HEK293T (cell line): Measurements from ENCODE around the gene KIF1A.

Experiments used
- CTCF ChIA-PET: fragments of 350-600 bp; formaldehyde crosslinking; extraction: SDS; loops from one replicate; lab custom pipeline; 2021; ENCODE audit warnings: antibody characterized with exemption, inconsistent platforms; lab: Yijun Ruan, JAX
- POLR2A ChIA-PET: fragments of 350-600 bp; formaldehyde crosslinking; extraction: SDS; loops from one replicate; lab custom pipeline; 2020; ENCODE audit warnings: antibody characterized with exemption, inconsistent platforms; lab: Yijun Ruan, JAX
- DNase-seq: peaks from one replicate; pipeline ENCODE4 v3.0.0; 2012; ENCODE audit warnings: mixed read lengths; ENCODE audit errors: extremely low spot score
- ARNT ChIP-seq: fragments of 450-650 bp; IDR thresholded peaks from 2 replicates; pipeline ENCODE4 v1.6.1; 2017; ENCODE audit warnings: mild to moderate bottlenecking
- BHLHE40 ChIP-seq: fragments of 450-650 bp; IDR thresholded peaks from 2 replicates; pipeline ENCODE4 v1.6.1; 2016; ENCODE audit warnings: mild to moderate bottlenecking, moderate library complexity, borderline replicate concordance
- CTBP1 ChIP-seq: fragments of 450-650 bp; IDR thresholded peaks from 2 replicates; pipeline ENCODE4 v1.6.1; 2016; ENCODE audit warnings: borderline replicate concordance
- ELF4 ChIP-seq: fragments of 450-650 bp; IDR thresholded peaks from 2 replicates; pipeline ENCODE4 v1.6.1; 2017; ENCODE audit warnings: antibody characterized with exemption
- FOXA1 ChIP-seq: fragments of 450-650 bp; IDR thresholded peaks from 2 replicates; pipeline ENCODE4 v1.6.1; 2016; ENCODE audit warnings: mild to moderate bottlenecking
- FOXK2 ChIP-seq: fragments of 450-650 bp; IDR thresholded peaks from 2 replicates; pipeline ENCODE4 v1.6.1; 2016; ENCODE audit warnings: mild to moderate bottlenecking
- FOXM1 ChIP-seq: fragments of 450-650 bp; IDR thresholded peaks from 2 replicates; pipeline ENCODE4 v1.6.1; 2017; ENCODE audit warnings: mild to moderate bottlenecking, borderline replicate concordance
- HDGF ChIP-seq: fragments of 450-650 bp; IDR thresholded peaks from 2 replicates; pipeline ENCODE4 v1.6.1; 2017; ENCODE audit warnings: antibody characterized with exemption, borderline replicate concordance
- L3MBTL2 ChIP-seq: fragments of 450-650 bp; conservative IDR thresholded peaks from 2 replicates; pipeline ENCODE4 v1.6.1; 2016; ENCODE audit warnings: mild to moderate bottlenecking
- LEF1 ChIP-seq: fragments of 450-650 bp; IDR thresholded peaks from 2 replicates; pipeline ENCODE4 v1.6.1; 2017; ENCODE audit warnings: mild to moderate bottlenecking, borderline replicate concordance
- NFRKB ChIP-seq: fragments of 450-650 bp; IDR thresholded peaks from 2 replicates; pipeline ENCODE4 v1.6.1; 2016; ENCODE audit warnings: mild to moderate bottlenecking, moderate library complexity
- SP1 ChIP-seq: fragments of 450-650 bp; IDR thresholded peaks from 2 replicates; pipeline ENCODE4 v1.6.1; 2017
- SUZ12 ChIP-seq: fragments of 450-650 bp; IDR thresholded peaks from 2 replicates; pipeline ENCODE4 v1.6.1; 2016; ENCODE audit warnings: mild to moderate bottlenecking
- TARDBP ChIP-seq: fragments of 450-650 bp; IDR thresholded peaks from 2 replicates; pipeline ENCODE4 v1.6.1; 2016
- ZNF384 ChIP-seq: fragments of 450-650 bp; IDR thresholded peaks from 2 replicates; pipeline ENCODE4 v1.6.1; 2016
- TF ChIP-seq, protein P1 (sequence below): fragments of 450-650 bp; IDR thresholded peaks from 2 replicates; pipeline ENCODE4 v1.6.1; 2016

Gene KIF1A

DNA sequence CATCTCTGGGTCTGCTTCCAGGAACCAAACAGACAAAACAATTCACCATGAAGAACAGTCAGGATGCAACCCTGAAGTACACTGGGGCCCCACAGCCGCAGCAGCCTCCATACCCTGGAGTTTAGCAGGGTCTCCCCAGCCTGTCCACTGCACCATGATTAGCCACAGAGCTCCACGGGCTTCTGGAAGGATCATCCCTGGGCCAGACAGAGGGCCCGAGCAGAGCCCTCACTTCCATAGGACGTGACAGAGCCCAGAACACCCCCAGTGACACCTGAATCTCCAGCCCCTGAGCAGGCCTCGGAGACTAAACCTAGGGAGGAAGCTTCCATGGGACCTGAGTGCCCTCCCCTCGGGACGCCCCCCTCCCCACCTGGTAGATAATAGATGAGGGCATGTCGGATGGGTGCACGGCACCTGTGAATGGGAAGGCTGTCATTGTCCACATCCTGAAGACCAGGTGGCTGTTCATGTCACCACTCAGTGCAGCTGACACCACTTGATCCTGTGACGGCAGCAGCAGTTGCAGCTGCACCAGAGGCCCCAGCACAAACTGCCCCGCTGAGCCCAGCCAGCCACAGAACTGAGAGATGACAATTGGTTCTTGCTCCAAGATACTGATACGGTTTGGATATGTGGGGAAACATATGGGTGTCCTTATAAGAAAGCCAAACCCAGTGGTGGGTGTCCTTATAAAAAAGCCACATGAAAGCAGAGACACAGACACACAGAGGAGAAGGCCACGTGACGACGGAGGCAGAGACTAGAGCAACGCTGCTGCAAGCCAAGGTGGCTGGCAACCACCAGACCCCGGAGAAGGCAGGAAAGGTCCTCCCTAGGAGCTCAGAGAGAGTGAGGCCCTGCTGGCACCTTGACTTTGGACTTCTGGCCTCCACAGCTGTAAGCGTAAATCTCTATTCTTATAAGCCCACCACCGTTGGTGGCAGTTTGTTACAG, 23.2 kb downstream of the KIF1A start:
- no peak for TF ChIP-seq ZNF384
- TF ChIP-seq FOXM1, result no peak
- TF ChIP-seq FOXA1, result no peak
- TF ChIP-seq TARDBP, result no peak
- no peak for TF ChIP-seq NFRKB
- TF ChIP-seq L3MBTL2, result no peak
- TF ChIP-seq, protein P1, sequence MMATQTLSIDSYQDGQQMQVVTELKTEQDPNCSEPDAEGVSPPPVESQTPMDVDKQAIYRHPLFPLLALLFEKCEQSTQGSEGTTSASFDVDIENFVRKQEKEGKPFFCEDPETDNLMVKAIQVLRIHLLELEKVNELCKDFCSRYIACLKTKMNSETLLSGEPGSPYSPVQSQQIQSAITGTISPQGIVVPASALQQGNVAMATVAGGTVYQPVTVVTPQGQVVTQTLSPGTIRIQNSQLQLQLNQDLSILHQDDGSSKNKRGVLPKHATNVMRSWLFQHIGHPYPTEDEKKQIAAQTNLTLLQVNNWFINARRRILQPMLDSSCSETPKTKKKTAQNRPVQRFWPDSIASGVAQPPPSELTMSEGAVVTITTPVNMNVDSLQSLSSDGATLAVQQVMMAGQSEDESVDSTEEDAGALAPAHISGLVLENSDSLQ, result no peak
- no peak for TF ChIP-seq HDGF
- no peak for TF ChIP-seq ARNT
- TF ChIP-seq ELF4, result no peak
- no peak for TF ChIP-seq SP1
- no peak for TF ChIP-seq FOXK2
- no peak for DNase-seq
- POLR2A ChIA-PET, result interaction anchor here (0.6 kb wide), 1 partner anchor 14 kb away, joined by 3 read pairs; no protein-coding TSS in a partner anchor
- CTCF ChIA-PET, result no interaction called here

DNA sequence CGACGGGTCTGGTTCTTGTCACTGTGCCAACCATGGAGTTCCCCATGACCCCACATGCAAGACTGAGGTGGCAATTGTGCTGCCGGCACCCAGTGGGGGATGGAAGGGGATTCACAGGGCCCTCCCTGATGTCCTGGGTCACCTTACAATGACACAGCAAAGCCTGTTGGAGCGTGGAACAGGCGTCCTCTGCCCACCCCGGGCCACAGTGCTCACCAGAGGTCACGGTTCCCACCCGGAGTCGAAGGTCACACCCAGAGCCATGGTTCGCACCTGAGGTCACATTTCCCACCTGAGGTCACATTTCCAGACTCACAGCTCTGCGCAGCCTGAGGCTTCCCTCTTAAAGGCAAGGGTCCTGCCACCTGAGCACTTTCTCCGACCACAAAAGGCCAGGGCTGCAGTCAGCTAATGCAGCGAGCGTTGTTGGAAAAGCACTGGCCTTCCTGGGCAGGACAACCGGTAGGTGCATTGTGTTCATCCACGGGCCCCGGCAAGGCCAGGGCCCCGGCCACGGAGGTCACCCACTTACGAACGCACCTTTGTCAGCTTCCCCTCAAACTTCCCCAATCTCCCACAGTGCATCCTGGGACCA, 24.0 kb downstream of the KIF1A start:
- no peak for DNase-seq
- CTCF ChIA-PET, result no interaction called here
- no peak for TF ChIP-seq BHLHE40
- TF ChIP-seq FOXM1, result no peak
- TF ChIP-seq LEF1, result no peak
- no peak for TF ChIP-seq FOXK2
- no peak for TF ChIP-seq CTBP1
- TF ChIP-seq SUZ12, result no peak
- TF ChIP-seq HDGF, result no peak
- no peak for TF ChIP-seq ARNT
- no peak for TF ChIP-seq SP1
- no peak for TF ChIP-seq TARDBP
- TF ChIP-seq ELF4, result no peak
- POLR2A ChIA-PET, result no interaction called here

DNA sequence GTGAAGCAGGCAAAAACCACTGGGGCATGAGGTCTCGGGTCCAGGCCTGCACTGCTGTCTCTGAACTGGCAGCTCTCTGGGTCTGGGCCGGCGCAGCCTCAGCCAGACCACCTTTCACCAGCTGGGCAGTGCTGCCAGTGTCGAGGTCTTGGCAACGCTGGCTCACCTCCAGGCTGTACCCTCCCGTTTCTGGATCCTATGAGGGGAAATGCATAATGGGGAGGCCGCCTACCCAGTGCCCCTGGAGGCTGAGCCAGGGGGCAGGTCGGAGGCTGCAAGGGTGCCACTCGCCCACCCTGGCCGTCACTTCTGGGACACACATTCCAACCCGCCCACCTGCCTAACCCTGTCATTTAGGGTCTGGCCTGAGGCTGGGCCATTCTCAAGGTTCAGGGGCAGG, 24.6 kb downstream of the KIF1A start:
- POLR2A ChIA-PET, result no interaction called here
- CTCF ChIA-PET, result no interaction called here
- DNase-seq, result no peak
- TF ChIP-seq, protein P1, result no peak
- TF ChIP-seq TARDBP, result no peak
- TF ChIP-seq NFRKB, result no peak
- TF ChIP-seq ARNT, result no peak
- no peak for TF ChIP-seq FOXA1
- no peak for TF ChIP-seq CTBP1
- no peak for TF ChIP-seq SP1
- no peak for TF ChIP-seq L3MBTL2
- no peak for TF ChIP-seq FOXK2

DNA sequence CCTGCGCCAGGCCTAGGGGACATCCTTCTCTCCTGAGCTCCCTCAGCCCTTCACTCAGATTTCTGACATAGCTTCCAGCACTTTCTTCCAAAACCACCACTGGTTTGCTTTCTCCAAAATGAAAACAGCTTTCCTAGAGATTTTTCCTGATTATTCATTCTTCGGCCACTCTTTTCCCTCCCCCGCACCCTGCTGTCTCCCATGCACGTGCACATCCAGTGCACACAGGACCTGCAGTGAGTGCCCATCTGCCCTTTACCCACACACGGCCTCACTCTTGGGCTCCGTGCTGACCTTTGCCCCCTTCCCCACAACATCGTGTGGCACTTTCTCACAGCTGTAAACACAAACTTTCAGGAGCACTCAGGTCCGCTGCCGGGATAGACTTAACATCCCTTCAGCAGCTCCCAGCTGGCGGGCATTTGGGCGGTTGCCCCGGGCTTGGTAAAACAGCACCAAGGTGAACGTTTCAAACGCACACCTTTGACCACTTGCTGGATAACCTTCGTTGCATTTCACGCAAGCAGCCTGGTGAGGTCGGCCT, 25.8 kb downstream of the KIF1A start:
- ChIA-PET POLR2A (no interaction called here), CTCF (no interaction called here)
- DNase-seq, result no peak
- TF ChIP-seq CTBP1 (no peak), L3MBTL2 (no peak), HDGF (no peak), SP1 (no peak), ZNF384 (no peak), NFRKB (no peak), TARDBP (no peak), LEF1 (no peak), FOXM1 (no peak), BHLHE40 (no peak), FOXA1 (no peak), SUZ12 (no peak), FOXK2 (no peak), ELF4 (no peak), ARNT (no peak)
- TF ChIP-seq, protein P1, result no peak

DNA sequence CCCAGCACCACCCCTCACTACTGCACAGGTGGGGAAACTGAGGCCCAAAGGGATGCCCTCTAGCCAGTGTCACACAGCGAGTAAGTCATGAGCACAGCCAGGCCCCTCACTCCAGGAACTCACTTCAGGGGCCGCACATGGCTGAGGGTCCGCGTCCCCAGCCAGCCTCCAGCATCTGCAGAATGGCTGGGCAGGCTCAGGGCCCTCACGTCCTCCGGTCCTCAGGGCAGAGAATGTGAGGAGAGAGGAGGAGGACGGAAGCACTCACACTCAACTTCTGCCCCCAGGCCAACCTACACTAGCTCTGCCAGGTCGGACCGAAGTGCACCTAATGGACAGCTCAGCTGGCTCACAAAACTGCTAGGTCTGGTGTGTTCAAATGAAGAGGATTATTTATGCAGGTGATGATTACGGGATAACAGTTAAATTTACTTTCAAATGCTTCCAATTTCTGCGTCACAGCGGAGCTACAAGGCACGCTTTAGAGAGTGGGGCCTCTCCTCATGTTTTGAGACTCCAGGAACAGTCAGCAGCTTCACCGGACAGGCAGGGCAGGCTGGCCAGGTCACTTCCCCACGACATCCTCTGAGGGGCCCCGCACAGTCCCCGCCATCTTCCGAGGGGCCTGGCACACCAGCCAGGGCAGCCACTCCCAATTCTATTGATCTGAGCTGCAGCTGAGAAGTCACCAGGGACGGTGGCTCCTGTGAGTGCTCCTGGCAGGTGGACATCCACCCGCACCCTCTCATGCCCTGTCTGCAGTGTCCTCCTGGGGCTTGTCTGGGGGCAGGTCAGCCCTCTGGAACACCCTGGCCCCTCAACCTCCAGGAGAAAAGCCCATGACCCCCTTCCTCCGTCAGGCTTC, 26.5 kb downstream of the KIF1A start:
- ChIA-PET CTCF (no interaction called here), POLR2A (no interaction called here)
- no peak for DNase-seq
- TF ChIP-seq, protein P1, result no peak
- TF ChIP-seq TARDBP (no peak), LEF1 (no peak), ZNF384 (no peak)
